Cardiac muscle cell (in vitro differentiated cells and primary cell): Measurements from ENCODE around the gene RAPGEF1. TPM values are rescaled to one million over a fixed set of nuclear protein-coding genes. Genes with fewer than 3 reads are reported as not detected.

ENCODE experiments used
- DNase-seq, 2 donors: peaks; one replicate each; pipeline versions ENCODE4 v3.0.0 to v3.0.0-alpha.2; 2010 to 2017; ENCODE audit warnings: low read depth in 1 of 2, low spot score in 1 of 2
- H3K27ac ChIP-seq: fragments of 200-600 bp; sonication (generic); 2 replicates; pipeline ENCODE4 v1.5.1; 2016
- H3K27me3 ChIP-seq: fragments of 200-600 bp; sonication (generic); 2 replicates; pipeline ENCODE4 v1.6.0; 2016; ENCODE audit warnings: control low read depth
- H3K36me3 ChIP-seq: fragments of 200-600 bp; sonication (generic); 2 replicates; pipeline ENCODE4 v1.5.1; 2016; ENCODE audit warnings: control low read depth
- H3K4me1 ChIP-seq: fragments of 200-600 bp; sonication (generic); 2 replicates; pipeline ENCODE4 v1.8.1; 2017; ENCODE audit warnings: low read depth, mild to moderate bottlenecking, mixed run types
- H3K4me3 ChIP-seq: fragments of 200-600 bp; sonication (generic); 2 replicates; pipeline ENCODE4 v1.5.1; 2016; ENCODE audit warnings: mild to moderate bottlenecking
- H3K9me3 ChIP-seq: fragments of 200-600 bp; sonication (generic); 2 replicates; pipeline ENCODE4 v1.5.1; 2017; ENCODE audit warnings: low read depth, mild to moderate bottlenecking, control low read depth
- polyA plus RNA-seq: library from polyadenylated mRNA; unstranded; fragments of >200 nt; fragmentation: Nextera tagmentation; extraction: Ambion mirVana; gene quantifications from 2 replicates; pipeline ENCODE4 v1.2.1, GENCODE V29; 2016
- total RNA-seq: library from RNA; depleted of rRNA; stranded (reverse); fragments of >200 nt; gene quantifications from 2 replicates; pipeline ENCODE4 v1.2.3, GENCODE V29; 2016
- TF ChIP-seq, protein P1 (sequence below): IDR thresholded peaks from 2 replicates; pipeline ENCODE4 v1.5.1; 2012; ENCODE audit warnings: low read depth, mild to moderate bottlenecking, low read length

The RAPGEF1 gene
- total and polyA plus RNA-seq, 2 experiments from 2014 or later = 42.1 to 51.1 TPM

DNA sequence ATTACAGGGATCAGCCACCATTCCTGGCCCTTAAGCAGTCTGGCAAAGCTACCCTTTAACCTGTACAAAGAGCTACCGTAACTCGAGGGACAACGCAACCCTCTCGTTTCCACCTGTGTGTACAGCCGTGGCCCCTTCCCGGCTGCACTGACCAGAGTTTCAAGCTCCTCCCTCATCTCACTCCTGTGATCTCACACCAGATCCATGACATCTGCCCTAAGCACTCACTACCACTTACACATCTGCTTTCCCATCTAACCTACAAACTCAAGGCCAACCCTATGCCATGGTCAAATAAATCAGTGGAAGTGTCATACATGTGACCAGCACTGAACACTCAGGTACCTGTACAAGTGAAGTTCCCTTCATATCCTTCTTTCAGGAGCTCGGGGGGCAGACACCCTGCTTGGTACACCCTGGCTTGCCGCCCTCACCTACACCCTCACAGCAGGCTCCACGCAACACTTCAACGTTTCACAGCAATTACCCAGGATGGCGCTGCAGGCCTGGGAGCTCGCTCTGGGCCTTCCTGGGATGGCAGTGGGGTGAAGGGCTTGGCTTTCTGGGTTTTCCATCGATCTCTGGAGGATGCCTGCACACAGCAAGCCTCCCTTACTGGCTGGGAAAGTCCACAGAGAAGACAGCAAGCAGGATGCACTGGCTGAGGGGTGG lies 132.8 kb downstream of the RAPGEF1 start:
- Histone ChIP-seq H3K36me3 (no peaks in the 10 kb centered on the region), H3K4me1 (peaks cover 33% of the 10 kb centered on the region), H3K4me3 (no peak overlapping the region), H3K9me3 (no peaks in the 10 kb centered on the region), H3K27ac (peak overlapping the region; percentile 98), H3K27me3 (no peaks in the 10 kb centered on the region)
- TF ChIP-seq, protein P1, sequence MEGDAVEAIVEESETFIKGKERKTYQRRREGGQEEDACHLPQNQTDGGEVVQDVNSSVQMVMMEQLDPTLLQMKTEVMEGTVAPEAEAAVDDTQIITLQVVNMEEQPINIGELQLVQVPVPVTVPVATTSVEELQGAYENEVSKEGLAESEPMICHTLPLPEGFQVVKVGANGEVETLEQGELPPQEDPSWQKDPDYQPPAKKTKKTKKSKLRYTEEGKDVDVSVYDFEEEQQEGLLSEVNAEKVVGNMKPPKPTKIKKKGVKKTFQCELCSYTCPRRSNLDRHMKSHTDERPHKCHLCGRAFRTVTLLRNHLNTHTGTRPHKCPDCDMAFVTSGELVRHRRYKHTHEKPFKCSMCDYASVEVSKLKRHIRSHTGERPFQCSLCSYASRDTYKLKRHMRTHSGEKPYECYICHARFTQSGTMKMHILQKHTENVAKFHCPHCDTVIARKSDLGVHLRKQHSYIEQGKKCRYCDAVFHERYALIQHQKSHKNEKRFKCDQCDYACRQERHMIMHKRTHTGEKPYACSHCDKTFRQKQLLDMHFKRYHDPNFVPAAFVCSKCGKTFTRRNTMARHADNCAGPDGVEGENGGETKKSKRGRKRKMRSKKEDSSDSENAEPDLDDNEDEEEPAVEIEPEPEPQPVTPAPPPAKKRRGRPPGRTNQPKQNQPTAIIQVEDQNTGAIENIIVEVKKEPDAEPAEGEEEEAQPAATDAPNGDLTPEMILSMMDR = no peak
- DNase-seq = no peak

DNA sequence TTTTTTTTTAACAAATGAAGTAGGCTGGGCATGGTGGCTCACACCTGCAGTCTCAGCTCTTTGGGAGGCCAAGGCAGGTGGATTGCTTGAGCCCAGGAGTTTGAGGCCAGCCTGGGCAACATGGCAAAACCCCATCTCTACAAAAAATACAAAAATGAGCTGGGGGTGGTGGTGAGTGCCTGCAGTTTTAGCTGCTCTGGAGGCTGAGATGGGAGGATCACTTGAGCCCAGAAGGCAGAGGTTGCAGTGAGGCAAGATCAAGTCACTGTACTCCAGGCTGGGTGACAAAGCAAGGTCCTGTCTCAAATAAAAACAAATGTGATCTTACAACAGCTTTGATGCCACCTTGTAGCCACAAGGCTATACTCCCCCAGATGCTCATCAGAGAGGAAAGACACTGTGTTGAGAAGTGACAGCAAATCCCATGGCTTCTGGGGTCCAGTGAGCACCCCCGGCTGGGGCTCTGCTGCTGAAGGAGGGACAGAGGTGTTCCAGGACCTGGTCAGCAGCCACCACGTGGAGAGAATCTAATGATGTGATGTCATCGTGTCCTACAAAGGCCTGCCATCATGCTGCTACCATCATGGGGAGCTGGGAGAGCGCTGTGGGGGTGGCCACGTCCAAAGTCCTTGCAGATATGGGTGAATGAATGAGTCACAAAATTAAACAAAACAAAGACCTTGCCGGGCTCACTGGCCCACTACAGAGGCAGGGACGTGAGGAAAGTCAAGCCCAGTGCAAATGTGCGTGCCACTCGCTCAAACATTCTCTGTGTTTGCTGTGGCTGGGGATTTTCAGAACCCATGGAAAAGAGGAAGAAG lies 133.9 kb downstream of the RAPGEF1 start:
- H3K27ac ChIP-seq = no peak overlapping the region
- H3K4me1 ChIP-seq = peaks cover 33% of the 10 kb centered on the region
- H3K36me3 ChIP-seq = no peaks in the 10 kb centered on the region
- no peaks in the 10 kb centered on the region for H3K27me3 ChIP-seq
- DNase-seq = no peak
- H3K9me3 ChIP-seq = no peaks in the 10 kb centered on the region
- no peak overlapping the region for H3K4me3 ChIP-seq
- TF ChIP-seq, protein P1 = no peak

DNA sequence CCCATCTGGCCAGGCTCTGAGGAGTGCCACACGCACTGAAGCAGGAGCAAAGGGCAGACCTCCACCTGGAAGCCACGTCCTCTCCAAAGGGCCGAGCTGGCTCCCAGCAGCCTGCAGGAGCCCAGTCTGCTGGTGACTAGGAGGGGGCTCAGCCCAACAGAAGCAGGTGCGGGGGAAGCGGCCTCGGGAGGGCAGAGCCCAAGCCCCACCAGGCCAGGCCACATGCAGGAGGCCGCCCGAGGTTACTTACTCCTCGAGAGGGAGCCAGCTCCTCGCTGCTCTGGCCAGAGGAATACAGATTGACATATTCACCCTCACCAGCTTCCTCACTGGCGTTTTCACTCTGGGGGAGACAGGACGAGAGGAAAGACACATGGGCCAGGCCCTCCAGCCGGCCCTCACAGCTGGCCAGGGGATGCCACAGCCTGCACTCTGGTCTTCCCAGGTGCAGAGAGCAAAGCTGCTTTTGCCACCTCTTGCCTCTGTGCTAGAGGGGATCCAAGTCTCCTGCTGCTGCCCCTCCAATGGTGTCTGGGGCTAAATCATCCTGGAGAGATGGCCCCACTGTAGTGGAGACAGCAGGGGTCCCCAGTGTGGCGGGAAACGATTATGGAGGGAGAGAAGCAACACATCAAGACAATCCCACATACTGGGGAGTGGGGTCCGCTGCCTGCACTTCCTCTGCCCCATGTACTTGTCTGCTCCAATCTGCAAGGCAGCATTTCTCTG lies 136.0 kb downstream of the RAPGEF1 start:
- no peaks in the 10 kb centered on the region for H3K27me3 ChIP-seq
- no peak overlapping the region for H3K4me3 ChIP-seq
- TF ChIP-seq, protein P1 = no peak
- no peaks in the 10 kb centered on the region for H3K9me3 ChIP-seq
- H3K4me1 ChIP-seq = peaks cover 24% of the 10 kb centered on the region
- DNase-seq = no peak
- H3K27ac ChIP-seq = no peak overlapping the region
- H3K36me3 ChIP-seq = no peaks in the 10 kb centered on the region

DNA sequence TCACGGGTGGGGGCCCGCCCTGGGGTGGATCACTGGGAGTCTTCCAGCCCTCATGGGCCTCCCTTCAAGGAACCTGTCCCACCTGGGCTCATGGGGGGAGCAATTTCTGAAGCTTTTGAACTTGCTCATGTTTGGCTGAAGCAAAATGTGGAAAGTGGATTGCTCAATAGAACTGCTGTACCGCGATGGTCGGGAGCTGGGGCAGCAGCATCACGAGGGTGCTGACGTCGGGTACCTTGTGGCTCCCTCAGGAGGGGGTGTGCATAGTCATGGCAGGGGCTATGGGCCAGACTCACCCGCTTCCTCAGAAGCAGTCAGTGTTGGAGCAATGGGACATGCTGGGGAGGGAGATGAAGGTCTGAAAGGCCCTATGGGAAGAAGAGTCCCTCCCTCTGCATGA lies 136.7 kb downstream of the RAPGEF1 start:
- no peak overlapping the region for H3K27ac ChIP-seq
- no peaks in the 10 kb centered on the region for H3K9me3 ChIP-seq
- TF ChIP-seq, protein P1 = no peak
- peaks cover under 1% of the 10 kb centered on the region for H3K36me3 ChIP-seq
- no peak overlapping the region for H3K4me3 ChIP-seq
- peaks cover 20% of the 10 kb centered on the region for H3K4me1 ChIP-seq
- no peak for DNase-seq
- H3K27me3 ChIP-seq = no peaks in the 10 kb centered on the region

DNA sequence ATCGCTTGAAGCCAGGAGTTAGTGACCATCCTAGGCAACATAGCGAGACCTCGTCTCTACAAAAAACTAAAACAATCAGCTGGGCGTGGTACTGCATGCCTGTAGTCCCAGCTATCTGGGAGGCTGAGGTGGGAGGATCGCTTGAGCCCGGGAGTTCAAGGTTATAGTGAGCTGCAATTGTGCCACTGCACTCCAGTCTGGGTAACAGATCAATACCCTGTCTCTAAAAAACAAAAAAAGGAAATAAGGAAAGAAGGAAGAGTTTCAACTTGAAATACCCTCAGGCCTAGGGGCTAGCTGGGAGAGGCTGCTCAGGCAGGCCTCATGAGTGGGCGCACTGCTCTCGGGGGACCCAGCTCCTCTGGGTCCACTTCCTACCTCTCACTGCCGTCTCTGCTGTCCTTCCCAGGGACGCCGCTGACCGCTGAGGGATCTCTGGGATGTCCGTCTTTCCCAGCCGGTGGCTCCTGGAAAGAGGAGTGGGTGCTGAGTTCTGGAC lies 138.1 kb downstream of the RAPGEF1 start:
- TF ChIP-seq, protein P1 = no peak
- Histone ChIP-seq H3K36me3 (peaks cover 3% of the 10 kb centered on the region), H3K27me3 (no peaks in the 10 kb centered on the region), H3K4me3 (no peak overlapping the region), H3K9me3 (no peaks in the 10 kb centered on the region), H3K27ac (no peak overlapping the region), H3K4me1 (peaks cover 8% of the 10 kb centered on the region)
- no peak for DNase-seq
